DMS153 (cell line): ENCODE data around the gene HAT1.
"Not testable (repeated sequence)": the region's sequence is repeated elsewhere in the genome, so short reads cannot be mapped to it uniquely, and the experiment has no call there.

Experiments
- DNase-seq: peaks from one replicate; lab custom pipeline; 2025; lab: John Stamatoyannopoulos, UW

Gene HAT1

GRCh38 chr2:171922230-171923022 is at the start of gene HAT1:
TSS of gene HAT1 (plus strand) at chr2:171922461. CDS start at chr2:171922501, 40 bp downstream.
- DNase-seq = peak; percentile 96

GRCh38 chr2:171874517-171874916 is 47.7 kb upstream of the HAT1 start:
- DNase-seq = no peak

- DNase-seq = no peak
Observed at GRCh38 chr2:171874963-171875362, 47.3 kb upstream of the HAT1 start.

- peak; percentile 8 for DNase-seq
Observed at GRCh38 chr2:171878481-171878993, 43.7 kb upstream of the HAT1 start.

- no peak for DNase-seq
Observed at GRCh38 chr2:171879865-171880264, 42.4 kb upstream of the HAT1 start.

GRCh38 chr2:171880774-171881173 is 41.5 kb upstream of the HAT1 start:
- DNase-seq = no peak

GRCh38 chr2:171882089-171882769 is 40.0 kb upstream of the HAT1 start:
- DNase-seq = no peak

- no peak for DNase-seq
Observed at GRCh38 chr2:171883275-171883893, 38.9 kb upstream of the HAT1 start.

GRCh38 chr2:171889333-171889732 is 32.9 kb upstream of the HAT1 start:
- DNase-seq = no peak

- no peak for DNase-seq
Observed at GRCh38 chr2:171889808-171890207, 32.5 kb upstream of the HAT1 start.

- no peak for DNase-seq
Observed at GRCh38 chr2:171893196-171893823, 29.0 kb upstream of the HAT1 start.

GRCh38 chr2:171893824-171894611 is 28.2 kb upstream of the HAT1 start, which contains the start of gene SLC25A12:
TSS of gene SLC25A12 (minus strand) at chr2:171894244. CDS start at chr2:171894214, 30 bp downstream.
- peak; percentile 63 for DNase-seq

- no peak for DNase-seq
Observed at GRCh38 chr2:171894612-171894947, 27.7 kb upstream of the HAT1 start.

GRCh38 chr2:171895786-171896185 is 26.5 kb upstream of the HAT1 start:
- no peak for DNase-seq

GRCh38 chr2:171899623-171900282 is 22.5 kb upstream of the HAT1 start:
- not testable (repeated sequence) for DNase-seq

GRCh38 chr2:171902840-171903420 is 19.3 kb upstream of the HAT1 start:
- DNase-seq = no peak

- no peak for DNase-seq
Observed at GRCh38 chr2:171908235-171908634, 14.0 kb upstream of the HAT1 start.

GRCh38 chr2:171909266-171909665 is 13.0 kb upstream of the HAT1 start:
- no peak for DNase-seq

- DNase-seq = no peak
Observed at GRCh38 chr2:171910494-171910893, 11.8 kb upstream of the HAT1 start.

GRCh38 chr2:171913517-171913916 is 8.7 kb upstream of the HAT1 start:
- no peak for DNase-seq

GRCh38 chr2:171919453-171919852 is 2.8 kb upstream of the HAT1 start:
- DNase-seq = no peak
